GM15510 (cell line): ENCODE data around the gene BGLAP.

Experiments
- POLR2A ChIP-seq: IDR thresholded peaks from 3 replicates; pipeline ENCODE4 v1.6.1; 2011; ENCODE audit warnings: borderline replicate concordance; ENCODE audit not compliant: insufficient read length; ENCODE audit errors: extremely low read depth

The BGLAP gene

DNA sequence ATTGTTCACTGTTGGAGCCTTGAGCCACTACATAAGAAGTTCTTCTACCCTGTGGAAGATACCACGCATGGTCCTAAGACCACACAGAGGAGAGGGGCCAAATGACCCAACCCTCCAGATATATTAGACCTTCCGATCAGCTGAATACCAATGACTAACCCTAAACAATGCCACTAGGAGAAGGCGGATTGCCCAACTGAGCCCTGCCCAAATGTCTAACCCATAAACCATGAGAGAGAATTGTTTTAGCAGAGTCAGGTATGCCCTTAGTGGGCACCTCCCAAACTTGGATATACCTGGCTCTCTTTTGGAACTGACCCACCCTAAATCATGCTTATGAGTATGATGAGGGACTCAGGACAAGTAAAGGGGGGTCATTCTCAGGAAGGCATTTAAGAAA, 28.3 kb downstream of the BGLAP start:
- TF ChIP-seq POLR2A: no peak

DNA sequence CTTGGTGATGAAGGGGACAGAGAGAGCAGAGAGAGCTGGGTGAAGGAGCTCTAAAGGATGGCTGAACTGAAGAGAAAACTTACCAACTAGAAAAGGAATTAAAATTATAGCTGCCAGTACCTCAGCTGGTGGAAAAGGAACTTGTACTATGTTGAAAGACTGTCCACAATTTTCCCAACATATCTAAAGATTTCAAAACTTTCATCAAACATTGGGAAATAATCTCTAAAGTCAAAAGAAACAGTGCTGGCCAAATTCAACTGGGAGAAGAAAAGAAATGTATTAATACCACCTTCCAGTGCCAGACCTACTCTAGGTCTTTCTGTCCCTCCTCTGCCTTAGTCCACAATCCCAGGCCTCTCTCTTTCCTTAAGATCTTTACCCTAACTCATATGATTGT, 34.5 kb downstream of the BGLAP start:
- no peak for TF ChIP-seq POLR2A

- TF ChIP-seq POLR2A: no peak
Measured at GRCh38 chr1:156276966-156277381, 35.0 kb downstream of the BGLAP start.

GRCh38 chr1:156279837-156280236, 37.9 kb downstream of the BGLAP start:
- TF ChIP-seq POLR2A: no peak

DNA sequence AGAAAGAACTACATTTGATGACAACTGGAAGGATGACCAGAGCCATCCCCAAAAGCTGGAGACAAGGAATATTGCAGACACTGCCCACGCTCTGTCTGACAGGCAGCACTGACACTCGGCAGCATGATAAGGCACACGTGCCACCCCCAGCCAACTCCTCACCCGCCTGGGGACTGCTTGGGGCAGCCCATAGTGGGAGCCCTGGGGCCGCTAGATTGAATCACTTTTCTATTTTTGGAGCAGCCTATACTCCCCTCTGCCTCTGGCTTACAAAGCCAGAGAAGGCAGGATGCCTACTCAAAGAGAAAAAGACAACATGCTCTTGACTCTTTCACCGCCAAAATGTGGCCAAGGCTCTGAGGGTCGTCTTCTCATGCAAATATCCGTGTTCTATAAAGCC, 39.3 kb downstream of the BGLAP start:
- no peak for TF ChIP-seq POLR2A

DNA sequence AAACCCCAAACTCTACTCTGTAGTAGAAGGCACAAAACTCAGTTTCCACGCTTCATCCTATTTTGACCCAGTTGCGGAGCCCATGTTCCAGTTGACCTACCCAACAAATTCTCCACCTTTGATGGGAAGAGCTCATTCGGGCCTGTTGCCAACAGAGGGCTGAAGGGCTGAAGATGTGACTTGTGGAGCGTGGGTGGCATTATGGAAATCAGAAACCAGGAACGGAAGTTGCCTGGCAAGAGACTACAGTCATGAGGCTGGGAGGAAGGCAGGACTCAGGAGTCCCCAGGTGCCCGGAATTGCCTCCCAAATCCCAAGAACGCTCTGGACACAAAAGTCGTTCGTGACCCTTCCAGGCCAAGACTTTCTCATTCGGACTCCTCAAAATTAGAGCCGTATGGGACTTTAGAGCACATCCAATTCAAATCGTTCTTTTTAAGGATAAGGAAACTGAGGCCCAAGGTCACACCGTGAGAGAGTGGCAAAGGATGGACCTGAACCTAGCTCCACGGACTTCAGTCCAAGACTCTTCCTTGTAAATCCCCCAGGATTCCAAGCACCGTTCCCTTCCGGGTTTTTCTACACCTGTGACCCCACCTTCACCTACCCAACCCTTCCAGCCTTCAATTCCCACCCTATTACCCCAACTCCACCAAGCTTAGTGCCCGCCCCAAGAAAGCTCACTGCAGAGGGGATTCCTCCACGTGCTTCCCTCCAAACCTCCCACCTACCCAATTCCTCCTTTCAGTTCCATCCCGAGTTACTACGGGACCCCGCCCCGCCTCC, 39.9 kb downstream of the BGLAP start:
- TF ChIP-seq POLR2A: peak; percentile 37

DNA sequence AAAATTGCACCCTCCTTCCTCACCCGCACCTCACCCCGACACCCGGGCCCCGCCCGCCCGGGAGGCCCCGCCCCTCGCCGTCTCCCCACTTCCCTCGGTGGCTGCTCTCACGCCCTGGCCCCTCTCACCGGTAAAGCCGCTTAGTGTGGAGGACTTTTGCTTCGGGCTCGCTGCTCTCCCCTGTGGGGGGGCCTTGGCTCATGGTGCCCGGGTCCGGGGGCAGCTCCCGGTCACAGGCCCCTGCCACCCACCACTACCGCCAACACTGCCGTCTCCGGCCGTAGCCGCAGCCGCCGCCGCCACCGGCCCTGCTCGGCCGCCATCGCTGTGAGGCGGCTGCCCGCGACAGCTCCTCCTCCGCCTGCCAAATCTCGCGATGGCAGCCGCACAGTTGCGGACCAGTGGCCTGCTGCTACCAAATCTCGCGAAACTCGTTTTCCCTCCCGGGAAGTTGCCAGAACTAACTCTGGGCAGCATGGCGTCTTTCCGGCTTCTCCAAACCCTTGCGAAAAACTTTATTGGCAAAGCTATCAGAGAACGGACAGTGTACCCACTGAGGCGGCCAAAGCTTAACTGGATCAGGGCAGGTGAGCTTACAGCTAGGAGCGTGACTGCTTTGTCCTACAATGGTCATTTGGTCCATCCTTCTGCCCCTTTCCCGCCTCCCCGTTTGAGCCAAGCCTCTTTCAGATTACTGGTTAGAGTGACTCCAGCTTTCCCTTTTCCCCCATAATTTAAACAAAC, 40.7 kb downstream of the BGLAP start, which contains the start of gene SMG5:
Gene SMG5 (minus strand): TSS at position 347 of the 744 bp plus-strand sequence. CDS start 145 bp downstream, at position 202.
- TF ChIP-seq POLR2A: peak; percentile 97

GRCh38 chr1:156283521-156283920, 41.5 kb downstream of the BGLAP start:
- no peak for TF ChIP-seq POLR2A

DNA sequence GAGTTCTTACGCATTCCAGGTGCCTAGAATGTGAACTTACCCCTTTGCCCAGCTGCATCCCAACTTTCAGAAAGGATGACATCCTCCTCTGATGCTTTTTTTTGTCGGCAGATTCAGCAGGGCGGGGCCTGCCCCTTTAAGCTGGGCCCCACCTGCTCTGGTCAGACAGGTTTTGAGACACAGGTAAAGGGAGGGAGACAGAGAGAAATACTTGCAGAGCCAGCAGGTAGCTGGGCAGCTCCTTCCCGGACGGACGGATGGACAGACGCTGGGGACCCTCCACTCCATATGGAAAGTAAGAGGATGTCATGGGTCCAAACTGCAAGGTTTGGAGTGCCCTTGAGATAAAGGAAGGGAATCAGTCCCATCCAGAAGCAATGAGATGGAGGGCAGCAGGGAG, 42.1 kb downstream of the BGLAP start, which contains the start of gene TMEM79:
Gene TMEM79 (plus strand): TSS at position 214 of the 400 bp plus-strand sequence. CDS start 902 bp downstream, outside the sequence.
- no peak for TF ChIP-seq POLR2A

GRCh38 chr1:156284757-156285156, 42.8 kb downstream of the BGLAP start:
- TF ChIP-seq POLR2A: no peak

- TF ChIP-seq POLR2A: no peak
Measured at GRCh38 chr1:156285437-156285836, 43.5 kb downstream of the BGLAP start.

DNA sequence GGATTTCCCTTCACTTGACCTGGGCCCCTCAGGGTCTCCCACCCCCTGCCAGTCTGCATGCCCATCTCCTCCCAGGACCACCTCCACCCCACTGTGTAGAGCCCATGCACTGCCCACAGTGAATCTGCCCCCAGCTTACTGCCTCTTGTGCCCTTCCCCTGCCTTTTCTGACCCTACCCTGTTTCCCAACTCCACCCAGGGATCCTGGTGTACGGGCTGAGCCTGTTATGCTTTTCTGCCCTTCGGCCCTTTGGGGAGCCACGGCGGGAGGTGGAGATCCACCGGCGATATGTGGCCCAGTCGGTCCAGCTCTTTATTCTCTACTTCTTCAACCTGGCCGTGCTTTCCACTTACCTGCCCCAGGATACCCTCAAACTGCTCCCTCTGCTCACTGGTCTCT, 44.1 kb downstream of the BGLAP start:
- no peak for TF ChIP-seq POLR2A

DNA sequence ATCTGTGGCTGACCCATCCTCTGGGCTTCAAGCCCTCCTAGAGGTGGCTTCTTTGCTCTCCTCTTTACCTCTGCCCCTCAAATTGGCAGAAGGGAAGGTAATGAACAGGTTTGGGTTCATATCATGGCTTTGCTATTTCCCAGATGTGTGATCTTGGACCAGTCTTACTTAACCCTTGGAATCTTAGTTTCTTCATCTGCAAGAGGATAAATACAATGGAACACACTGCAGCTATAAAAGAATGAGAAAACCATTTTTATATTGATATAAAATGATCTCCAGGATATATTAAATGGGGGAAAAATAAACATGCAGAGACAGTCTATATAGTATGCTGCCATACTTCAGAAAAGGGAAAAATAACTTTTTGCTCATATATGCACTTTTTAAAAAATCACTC, 47.9 kb downstream of the BGLAP start:
- no peak for TF ChIP-seq POLR2A

DNA sequence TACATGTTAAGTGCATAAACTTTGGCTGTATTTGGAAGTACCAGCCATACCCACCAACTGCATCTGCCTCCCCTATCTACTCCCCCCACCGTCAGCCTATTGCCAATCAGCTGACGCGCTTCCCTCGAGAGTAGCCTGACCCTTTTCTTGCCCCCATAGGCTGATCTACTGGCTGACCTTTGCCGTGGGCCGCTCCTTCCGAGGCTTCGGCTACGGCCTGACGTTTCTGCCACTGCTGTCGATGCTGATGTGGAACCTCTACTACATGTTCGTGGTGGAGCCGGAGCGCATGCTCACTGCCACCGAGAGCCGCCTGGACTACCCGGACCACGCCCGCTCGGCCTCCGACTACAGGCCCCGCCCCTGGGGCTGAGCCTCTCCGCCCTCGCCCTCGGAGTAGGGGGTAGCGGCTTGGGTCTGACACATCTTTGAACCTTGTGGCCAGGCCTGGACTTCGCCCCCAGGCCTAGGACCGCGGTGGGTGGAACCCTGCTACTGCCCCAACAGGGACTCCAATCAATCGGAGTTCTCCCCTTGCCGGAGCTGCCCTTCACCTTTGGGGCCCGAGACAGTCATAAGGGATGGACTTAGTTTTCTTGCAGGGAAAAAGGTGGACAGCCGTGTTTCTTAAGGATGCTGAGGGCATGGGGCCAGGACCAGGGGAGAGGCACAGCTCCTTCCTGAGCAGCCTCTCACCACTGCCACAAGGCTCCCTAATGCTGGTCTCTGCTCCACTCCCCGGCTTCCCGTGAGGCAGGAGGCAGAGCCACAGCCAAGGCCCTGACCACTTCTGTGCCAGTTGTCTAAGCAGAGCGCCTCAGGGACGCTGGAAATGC, 49.5 kb downstream of the BGLAP start:
- no peak for TF ChIP-seq POLR2A
